ENCODE measurements around the gene USP34. TPM values are rescaled to one million over a fixed set of nuclear protein-coding genes. Genes with fewer than 3 reads are reported as not detected.
"Not testable (repeated sequence)": the region's sequence is repeated elsewhere in the genome, so short reads cannot be mapped to it uniquely, and the experiment has no call there.

Gene USP34
- polyA plus RNA-seq, 1 donor: 102 TPM

DNA sequence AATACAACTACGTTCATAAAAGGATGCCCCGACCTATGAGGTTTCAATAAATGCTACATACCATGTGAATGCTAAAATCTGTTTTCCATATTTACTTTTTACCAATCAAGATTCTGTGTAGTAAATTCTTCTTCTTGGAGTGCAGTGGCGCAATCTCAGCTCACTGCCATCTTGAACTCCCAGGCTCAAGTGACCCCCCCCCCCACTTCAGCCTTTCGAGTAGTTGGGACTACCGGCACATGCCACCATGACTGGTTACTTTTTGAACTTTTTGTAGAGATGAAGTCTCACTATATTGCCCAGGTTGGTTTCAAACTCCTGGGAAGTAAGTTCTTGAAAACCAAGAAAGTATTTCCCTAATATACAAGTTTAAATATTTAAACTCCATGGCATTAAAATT, 14.4 kb upstream of the USP34 start:
- peaks cover 68% of the 10 kb centered on the region for H3K36me3 ChIP-seq (ENCODE audit: control insufficient read depth, insufficient read depth, low read length)
- no peak overlapping the region for H3K27ac ChIP-seq (ENCODE audit: low read length)
- no peak overlapping the region for H3K4me3 ChIP-seq (ENCODE audit: low read length)
- H3K9me3 ChIP-seq (ENCODE audit: control insufficient read depth, low read depth, low read length): no peaks in the 10 kb centered on the region
- no peaks in the 10 kb centered on the region for H3K27me3 ChIP-seq (ENCODE audit: control insufficient read depth, insufficient read depth, low read length)
- no peaks in the 10 kb centered on the region for H3K4me1 ChIP-seq (ENCODE audit: control insufficient read depth, insufficient read depth, low read length)
- no peak for DNase-seq
- WGBS (ENCODE audit: insufficient coverage, low lambda C conversion rate): 100% methylated on average over 1 of the region's 5 CpGs

DNA sequence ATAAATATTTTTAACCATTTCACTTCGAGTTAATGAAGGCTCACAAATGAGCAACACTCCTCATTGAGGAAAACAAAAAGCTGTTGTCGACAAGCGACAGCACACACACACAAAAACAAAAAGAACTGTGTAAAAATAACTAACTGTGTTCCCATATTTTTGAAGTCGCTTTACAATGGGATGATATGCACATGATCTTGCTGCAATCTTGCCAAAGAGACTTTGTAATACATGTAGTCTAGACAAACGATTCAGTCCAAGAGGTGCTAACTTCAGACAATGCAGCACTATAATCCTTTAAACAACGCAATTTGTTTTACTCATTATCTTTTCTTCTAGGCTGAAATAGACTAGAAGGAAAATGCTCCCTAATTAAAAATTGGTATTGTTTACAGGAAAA, 7.2 kb upstream of the USP34 start:
- H3K4me1 ChIP-seq (ENCODE audit: control insufficient read depth, insufficient read depth, low read length): no peaks in the 10 kb centered on the region
- 100% methylated on average over 2 of the region's 6 CpGs for WGBS (ENCODE audit: insufficient coverage, low lambda C conversion rate)
- no peak for DNase-seq
- peaks cover 56% of the 10 kb centered on the region for H3K36me3 ChIP-seq (ENCODE audit: control insufficient read depth, insufficient read depth, low read length)
- H3K27me3 ChIP-seq (ENCODE audit: control insufficient read depth, insufficient read depth, low read length): no peaks in the 10 kb centered on the region
- no peaks in the 10 kb centered on the region for H3K9me3 ChIP-seq (ENCODE audit: control insufficient read depth, low read depth, low read length)
- no peak overlapping the region for H3K27ac ChIP-seq (ENCODE audit: low read length)
- no peak overlapping the region for H3K4me3 ChIP-seq (ENCODE audit: low read length)

DNA sequence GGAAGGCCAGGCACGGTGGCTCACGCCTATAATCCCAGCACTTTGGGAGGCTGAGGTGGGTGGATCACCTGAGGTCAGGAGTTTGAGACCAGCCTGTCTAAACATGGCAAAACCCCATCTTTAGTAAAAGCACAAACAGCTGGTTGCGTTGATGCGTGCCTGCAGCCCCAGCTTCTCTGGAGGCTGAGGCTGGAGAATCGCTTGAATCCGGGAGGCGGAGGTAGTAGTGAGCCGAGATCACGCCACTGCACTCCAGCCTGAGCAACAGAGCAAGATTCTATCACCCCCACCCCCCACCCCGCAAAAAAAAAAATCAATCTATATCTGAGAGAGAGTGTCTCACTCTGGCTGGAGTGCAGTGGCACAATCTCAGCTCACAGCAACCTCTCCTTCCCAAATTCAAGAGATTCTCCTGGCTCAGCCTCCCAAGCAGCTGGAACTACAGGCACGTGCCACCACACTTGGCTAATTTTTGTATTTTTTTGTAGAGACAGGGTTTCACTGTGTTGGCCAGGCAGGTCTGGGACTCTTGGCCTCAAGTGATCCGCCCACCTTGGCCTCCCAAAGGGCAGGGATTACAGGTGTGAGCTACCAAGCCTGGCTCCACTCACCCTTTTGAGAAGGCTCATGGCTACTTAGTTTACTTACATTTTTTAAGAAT, 6.2 kb upstream of the USP34 start:
- H3K4me3 ChIP-seq (ENCODE audit: low read length); H3K27me3 ChIP-seq (ENCODE audit: control insufficient read depth, insufficient read depth, low read length); H3K27ac ChIP-seq (ENCODE audit: low read length); DNase-seq; H3K9me3 ChIP-seq (ENCODE audit: control insufficient read depth, low read depth, low read length); H3K4me1 ChIP-seq (ENCODE audit: control insufficient read depth, insufficient read depth, low read length): not testable (repeated sequence)
- H3K36me3 ChIP-seq (ENCODE audit: control insufficient read depth, insufficient read depth, low read length): peaks cover 47% of the 10 kb centered on the region
- WGBS (ENCODE audit: insufficient coverage, low lambda C conversion rate): no CpG with 5 or more reads among the region's 12 CpGs

DNA sequence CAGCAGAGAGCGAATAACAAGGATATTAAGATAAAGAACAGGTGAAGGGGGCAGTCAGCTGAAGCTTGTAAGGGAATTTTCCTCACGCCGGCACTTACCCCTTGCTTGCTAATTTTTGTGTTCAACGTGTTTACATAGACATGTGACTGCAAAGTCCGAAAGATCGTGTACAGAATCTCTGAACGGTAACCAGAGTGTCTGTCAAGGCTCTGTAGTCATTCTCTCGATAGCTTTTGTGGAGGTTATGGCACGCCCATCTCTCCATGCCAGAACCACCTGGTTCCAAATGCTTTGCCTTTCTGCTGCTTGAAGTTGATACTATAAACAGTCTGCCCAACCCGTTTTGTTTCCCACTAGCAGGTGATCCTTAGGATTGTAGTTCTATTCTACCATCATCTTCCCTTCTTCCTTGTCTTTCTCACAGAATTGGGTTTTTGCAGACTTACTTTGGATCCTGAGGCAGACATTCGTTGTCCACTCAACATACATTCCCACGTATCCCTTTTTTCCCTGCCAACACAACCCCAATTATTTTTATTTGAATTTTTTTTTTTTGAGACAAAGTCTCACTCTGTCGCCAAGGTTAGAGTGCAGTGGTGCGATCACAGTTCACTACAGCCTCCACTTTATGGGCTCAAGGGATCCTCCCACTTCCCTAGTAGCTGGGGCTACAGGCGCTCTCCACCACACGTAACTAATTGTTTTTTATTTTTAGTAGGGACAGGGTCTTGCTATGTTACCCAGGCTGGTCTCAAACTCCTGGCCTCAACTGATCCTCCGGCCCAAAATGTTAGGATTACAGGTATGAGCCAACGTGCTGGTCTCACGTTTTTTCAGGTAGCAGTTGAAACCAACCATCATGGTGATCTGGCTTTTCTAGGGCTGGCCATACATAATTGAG, 1.3 kb upstream of the USP34 start:
- Histone ChIP-seq H3K36me3 (ENCODE audit: control insufficient read depth, insufficient read depth, low read length) (peaks cover 11% of the 10 kb centered on the region), H3K27me3 (ENCODE audit: control insufficient read depth, insufficient read depth, low read length) (no peaks in the 10 kb centered on the region), H3K4me3 (ENCODE audit: low read length) (peak overlapping the region; percentile 100), H3K27ac (ENCODE audit: low read length) (peak overlapping the region; percentile 100), H3K4me1 (ENCODE audit: control insufficient read depth, insufficient read depth, low read length) (peaks cover 6% of the 10 kb centered on the region), H3K9me3 (ENCODE audit: control insufficient read depth, low read depth, low read length) (no peaks in the 10 kb centered on the region)
- 30% methylated on average over 4 of the region's 19 CpGs for WGBS (ENCODE audit: insufficient coverage, low lambda C conversion rate)
- DNase-seq: peak; percentile 49 to 78

DNA sequence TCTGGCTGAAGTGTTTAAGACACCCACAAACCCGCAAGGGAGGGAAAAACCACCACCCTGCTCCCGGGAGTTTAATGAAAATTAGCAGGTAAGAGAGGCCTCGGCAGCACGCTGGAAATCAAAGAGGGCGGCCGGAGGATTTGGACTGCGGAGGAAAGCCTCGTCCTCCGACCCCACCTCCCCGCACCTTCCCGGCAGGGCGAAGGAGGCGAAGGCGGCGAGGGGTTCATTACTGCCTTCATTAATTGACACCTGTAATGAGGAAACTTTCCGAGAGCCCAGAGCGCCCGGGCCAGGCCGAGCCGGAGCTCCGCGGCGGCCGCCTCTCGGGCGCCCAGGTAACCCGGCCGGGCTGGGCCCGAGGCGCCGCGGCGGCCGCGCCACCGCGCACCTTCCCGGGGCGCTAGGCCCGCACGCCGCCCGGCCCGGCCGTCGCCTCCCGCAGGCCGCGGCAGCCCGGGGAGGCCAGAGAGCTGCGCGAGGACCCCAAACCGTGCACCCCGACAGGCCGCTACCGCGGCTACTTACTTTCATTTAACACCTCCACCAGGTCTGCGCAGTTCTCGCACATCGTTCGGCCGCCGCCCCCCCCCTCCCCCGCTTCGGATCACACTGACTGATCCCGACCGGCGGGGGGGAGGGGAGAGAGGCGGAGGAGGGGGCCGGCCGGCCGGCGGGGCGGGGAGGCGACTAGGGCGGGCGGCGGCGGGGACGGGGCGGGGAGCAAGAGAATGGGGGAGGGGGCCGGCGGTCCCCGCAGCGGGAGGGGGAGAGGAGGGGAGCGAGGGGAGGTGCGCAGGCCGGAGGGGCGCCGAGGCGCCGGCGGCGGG, 550 bp downstream of the USP34 start:
- Histone ChIP-seq H3K27me3 (ENCODE audit: control insufficient read depth, insufficient read depth, low read length) (no peaks in the 10 kb centered on the region), H3K4me1 (ENCODE audit: control insufficient read depth, insufficient read depth, low read length) (peaks cover 6% of the 10 kb centered on the region), H3K4me3 (ENCODE audit: low read length) (peak overlapping the region; percentile 100), H3K36me3 (ENCODE audit: control insufficient read depth, insufficient read depth, low read length) (peaks cover 8% of the 10 kb centered on the region), H3K9me3 (ENCODE audit: control insufficient read depth, low read depth, low read length) (no peaks in the 10 kb centered on the region), H3K27ac (ENCODE audit: low read length) (peak overlapping the region; percentile 82)
- peak; percentile 62 to 86 for DNase-seq
- 0% methylated on average over 2 of the region's 94 CpGs for WGBS (ENCODE audit: insufficient coverage, low lambda C conversion rate)

DNA sequence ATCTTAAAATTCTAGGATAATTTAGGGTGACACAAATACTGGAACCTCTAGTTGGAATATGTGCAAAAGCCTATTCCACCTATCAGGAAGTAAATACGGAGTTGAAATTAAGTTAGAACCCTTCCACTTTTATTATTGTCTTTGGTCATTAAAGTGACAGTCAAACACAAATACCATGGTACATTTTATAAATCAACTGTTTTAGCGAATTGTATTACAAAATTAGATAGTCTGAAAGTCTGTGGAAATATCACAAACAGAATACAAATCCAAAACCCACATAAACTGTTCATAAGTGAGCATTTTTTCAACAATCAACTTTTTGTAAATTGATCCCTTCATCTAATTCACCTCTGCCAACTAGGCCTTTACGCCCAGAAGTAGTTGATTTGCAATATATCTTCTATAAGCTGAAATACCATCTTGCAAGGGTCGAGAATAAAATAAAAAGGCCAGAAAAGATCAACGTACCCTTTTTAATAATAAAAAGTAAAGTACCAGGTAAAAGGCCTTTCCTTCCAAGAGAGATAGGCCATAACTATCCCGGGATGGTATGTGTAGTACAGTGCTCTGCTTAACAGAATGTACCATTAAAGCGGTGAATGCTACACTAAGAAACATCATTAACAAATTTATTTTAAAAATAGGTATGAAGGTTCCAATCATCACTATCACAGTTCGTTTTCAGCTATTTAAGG, 1.3 kb downstream of the USP34 start:
- 0% methylated on average over 1 of the region's 8 CpGs for WGBS (ENCODE audit: insufficient coverage, low lambda C conversion rate)
- Histone ChIP-seq H3K27ac (ENCODE audit: low read length) (peak overlapping the region; percentile 82), H3K4me1 (ENCODE audit: control insufficient read depth, insufficient read depth, low read length) (peaks cover 6% of the 10 kb centered on the region), H3K4me3 (ENCODE audit: low read length) (peak overlapping the region; percentile 63), H3K36me3 (ENCODE audit: control insufficient read depth, insufficient read depth, low read length) (peaks cover 8% of the 10 kb centered on the region), H3K9me3 (ENCODE audit: control insufficient read depth, low read depth, low read length) (no peaks in the 10 kb centered on the region), H3K27me3 (ENCODE audit: control insufficient read depth, insufficient read depth, low read length) (no peaks in the 10 kb centered on the region)
- peak in 1 of 2 donors; percentile 31 for DNase-seq

DNA sequence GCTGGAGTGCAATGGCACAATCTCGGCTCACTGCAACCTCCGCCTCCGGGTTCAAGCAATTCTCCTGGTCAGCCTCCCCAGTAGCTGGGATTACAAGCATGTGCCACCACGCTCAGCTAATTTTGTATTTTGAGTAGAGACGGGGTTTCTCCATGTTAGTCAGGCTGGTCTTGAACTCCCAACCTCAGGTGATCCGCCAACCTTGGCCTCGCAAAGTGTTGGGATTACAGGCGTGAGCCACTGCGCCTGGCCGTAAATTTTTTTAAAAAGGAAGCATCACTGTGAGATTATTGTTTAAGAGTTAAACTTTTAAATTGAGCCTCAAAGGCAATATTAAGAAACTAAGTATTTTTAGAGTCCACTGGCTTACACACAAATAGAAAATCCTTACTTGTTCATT, 2.7 kb downstream of the USP34 start:
- H3K4me1 ChIP-seq (ENCODE audit: control insufficient read depth, insufficient read depth, low read length); H3K9me3 ChIP-seq (ENCODE audit: control insufficient read depth, low read depth, low read length); H3K27me3 ChIP-seq (ENCODE audit: control insufficient read depth, insufficient read depth, low read length); H3K4me3 ChIP-seq (ENCODE audit: low read length); H3K27ac ChIP-seq (ENCODE audit: low read length); DNase-seq; H3K36me3 ChIP-seq (ENCODE audit: control insufficient read depth, insufficient read depth, low read length): not testable (repeated sequence)
- WGBS (ENCODE audit: insufficient coverage, low lambda C conversion rate): 72% methylated on average over 2 of the region's 10 CpGs

DNA sequence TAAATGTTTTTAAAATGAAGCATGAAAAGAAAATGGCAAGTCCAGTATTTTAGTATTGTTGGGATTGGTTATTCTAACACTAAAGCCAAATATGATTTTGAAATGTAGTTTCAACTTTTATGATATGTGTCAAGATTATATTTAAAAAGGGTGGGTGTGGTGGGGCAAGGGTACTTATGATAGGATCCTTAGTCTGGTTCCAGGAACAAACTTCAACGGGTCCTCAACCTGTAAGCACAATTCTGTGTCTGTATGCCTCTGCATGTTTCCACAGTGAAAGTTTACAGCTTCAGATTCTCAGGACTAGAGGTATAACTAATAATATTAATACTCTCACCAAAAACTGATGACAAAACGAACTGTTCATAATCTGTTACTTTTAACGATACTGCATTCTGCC, 5.8 kb downstream of the USP34 start:
- no peak overlapping the region for H3K4me3 ChIP-seq (ENCODE audit: low read length)
- no peaks in the 10 kb centered on the region for H3K4me1 ChIP-seq (ENCODE audit: control insufficient read depth, insufficient read depth, low read length)
- WGBS (ENCODE audit: insufficient coverage, low lambda C conversion rate): 20% methylated on average over 1 of the region's 3 CpGs
- H3K9me3 ChIP-seq (ENCODE audit: control insufficient read depth, low read depth, low read length): no peaks in the 10 kb centered on the region
- DNase-seq: no peak
- no peaks in the 10 kb centered on the region for H3K27me3 ChIP-seq (ENCODE audit: control insufficient read depth, insufficient read depth, low read length)
- no peak overlapping the region for H3K27ac ChIP-seq (ENCODE audit: low read length)
- peaks cover 10% of the 10 kb centered on the region for H3K36me3 ChIP-seq (ENCODE audit: control insufficient read depth, insufficient read depth, low read length)

DNA sequence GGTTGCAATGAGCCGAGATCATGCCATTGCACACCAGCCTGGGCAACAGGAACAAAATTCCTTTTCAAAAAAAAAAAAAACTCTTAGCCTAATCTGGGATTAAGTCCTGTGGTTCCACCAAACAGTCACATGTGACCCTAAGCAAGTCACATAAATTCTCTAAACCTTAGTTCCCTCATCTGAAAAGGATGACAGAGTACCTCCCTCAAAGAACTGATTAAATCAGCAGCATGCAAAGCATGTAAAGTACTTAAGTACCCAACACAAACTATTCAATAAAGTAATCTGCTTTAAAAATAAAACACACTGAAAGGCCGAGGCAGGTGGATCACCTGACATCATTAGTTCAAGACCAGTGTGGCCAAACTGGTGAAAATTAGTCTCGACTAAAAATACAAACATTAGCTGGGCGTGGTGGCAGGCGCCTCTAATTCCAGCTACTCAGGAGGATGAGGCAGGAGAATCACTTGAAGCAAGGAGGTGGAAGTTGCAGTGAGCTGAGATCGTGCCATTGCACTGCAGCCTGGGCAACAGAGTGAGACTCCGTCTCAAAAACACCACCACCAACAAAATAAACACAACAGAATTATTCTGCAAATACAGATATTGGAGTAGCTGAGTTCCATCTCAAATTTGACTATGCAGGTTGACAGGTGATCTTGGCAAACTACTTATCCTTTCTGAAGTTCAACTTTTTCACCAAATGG, 7.0 kb downstream of the USP34 start:
- Histone ChIP-seq H3K36me3 (ENCODE audit: control insufficient read depth, insufficient read depth, low read length) (peaks cover 10% of the 10 kb centered on the region), H3K4me1 (ENCODE audit: control insufficient read depth, insufficient read depth, low read length) (no peaks in the 10 kb centered on the region), H3K9me3 (ENCODE audit: control insufficient read depth, low read depth, low read length) (no peaks in the 10 kb centered on the region), H3K4me3 (ENCODE audit: low read length) (no peak overlapping the region), H3K27me3 (ENCODE audit: control insufficient read depth, insufficient read depth, low read length) (no peaks in the 10 kb centered on the region), H3K27ac (ENCODE audit: low read length) (no peak overlapping the region)
- no peak for DNase-seq
- WGBS (ENCODE audit: insufficient coverage, low lambda C conversion rate): no CpG with 5 or more reads among the region's 7 CpGs

Data from large intestine (tissue), 3 donors.